NCI-H69 (cell line): ENCODE measurements around the gene CDKL2.
"Not testable (repeated sequence)": the region's sequence is repeated elsewhere in the genome, so short reads cannot be mapped to it uniquely, and the experiment has no call there.

ENCODE experiments used
- DNase-seq: peaks from one replicate; lab custom pipeline; 2025; lab: John Stamatoyannopoulos, UW

The CDKL2 gene

DNA sequence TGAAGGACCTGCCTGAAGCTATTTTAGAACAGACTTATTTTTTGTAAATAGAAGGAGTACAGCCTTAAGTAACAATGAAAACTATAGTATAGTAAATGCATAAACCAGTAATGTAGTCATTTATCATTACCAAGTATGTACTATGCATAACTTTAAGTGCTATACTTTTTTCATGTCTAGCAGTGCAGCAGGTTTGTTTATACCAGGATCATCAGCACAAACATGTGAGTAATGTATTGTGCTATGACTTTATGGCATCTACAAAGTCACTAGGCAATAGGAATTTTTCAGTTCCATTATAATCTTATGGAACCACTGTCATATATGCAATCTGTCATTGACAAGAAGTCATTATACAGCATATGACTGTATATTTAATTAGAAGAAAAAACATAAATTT, 77.9 kb downstream of the CDKL2 start:
- no peak for DNase-seq

DNA sequence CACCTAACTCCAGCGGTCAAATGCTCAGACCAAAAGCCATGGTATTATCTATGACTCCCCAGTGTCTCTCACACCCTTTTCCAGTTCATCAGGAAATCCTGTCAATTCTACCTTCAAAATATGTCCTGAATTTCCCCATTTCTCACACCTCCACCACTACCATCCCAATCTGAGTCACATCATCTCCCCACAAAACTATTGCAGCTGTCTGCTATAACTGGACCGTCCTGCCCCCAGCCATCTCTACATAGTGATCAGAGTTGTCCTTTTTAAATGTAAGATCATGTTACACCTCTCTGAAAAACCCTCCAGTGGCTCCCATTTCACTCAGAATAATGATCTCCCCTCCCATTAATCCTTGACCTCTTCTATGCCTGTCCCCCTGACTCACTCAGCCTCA, 81.3 kb downstream of the CDKL2 start:
- DNase-seq = no peak

DNA sequence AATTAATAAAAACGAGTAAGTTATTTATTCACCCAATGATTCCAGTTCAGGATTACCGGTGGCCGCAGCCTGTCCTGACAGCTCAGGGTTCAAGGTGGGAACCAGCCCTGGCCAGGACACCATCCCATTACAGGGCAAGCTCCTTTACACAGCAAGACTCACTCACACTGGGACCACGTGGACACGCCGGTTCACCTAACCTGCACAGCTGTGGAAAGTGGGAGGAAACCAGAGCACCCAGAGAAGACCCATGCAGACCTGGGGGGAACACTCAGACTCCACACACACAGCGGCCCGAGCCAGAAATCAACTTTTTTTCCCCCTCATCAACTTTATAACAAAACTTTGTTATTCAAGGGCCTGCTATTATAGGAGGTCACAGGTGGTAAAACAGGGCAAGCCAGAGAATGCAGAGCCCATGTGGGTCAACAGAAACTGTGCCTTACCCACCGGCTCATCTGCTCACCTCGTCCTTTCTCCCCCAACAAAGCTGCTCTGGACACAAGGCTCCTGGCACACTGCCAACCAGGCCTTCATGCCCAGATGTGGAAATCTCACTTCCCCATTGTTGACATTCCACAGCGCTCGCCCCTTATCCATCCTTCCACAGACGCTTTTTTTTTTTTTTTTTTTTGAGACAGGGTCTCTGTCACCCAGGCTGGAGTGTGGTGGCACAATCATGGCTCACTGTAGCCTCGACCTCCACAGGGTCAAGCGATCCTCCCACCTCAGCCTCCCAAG, 82.5 kb downstream of the CDKL2 start:
- peak; percentile 27 for DNase-seq

DNA sequence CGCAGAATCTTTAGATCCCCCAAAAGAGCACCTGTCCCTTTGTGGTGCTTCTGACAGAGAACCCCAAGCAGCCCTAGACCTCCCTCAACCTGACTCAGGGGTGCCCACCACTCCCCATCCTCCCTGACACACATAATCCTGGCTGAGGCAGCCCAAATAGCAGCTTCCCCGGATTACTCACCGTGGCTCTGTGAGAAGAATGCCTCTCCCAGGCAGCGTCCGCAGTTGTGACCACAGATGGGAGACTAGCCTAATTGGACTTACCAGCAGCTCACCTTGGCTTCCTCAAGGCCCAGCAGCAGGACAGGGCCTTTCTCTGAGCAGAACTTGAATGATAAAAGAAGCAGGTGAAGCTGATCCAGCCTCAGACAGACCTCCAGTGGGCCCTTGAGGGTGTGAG, 84.8 kb downstream of the CDKL2 start:
- DNase-seq = no peak

DNA sequence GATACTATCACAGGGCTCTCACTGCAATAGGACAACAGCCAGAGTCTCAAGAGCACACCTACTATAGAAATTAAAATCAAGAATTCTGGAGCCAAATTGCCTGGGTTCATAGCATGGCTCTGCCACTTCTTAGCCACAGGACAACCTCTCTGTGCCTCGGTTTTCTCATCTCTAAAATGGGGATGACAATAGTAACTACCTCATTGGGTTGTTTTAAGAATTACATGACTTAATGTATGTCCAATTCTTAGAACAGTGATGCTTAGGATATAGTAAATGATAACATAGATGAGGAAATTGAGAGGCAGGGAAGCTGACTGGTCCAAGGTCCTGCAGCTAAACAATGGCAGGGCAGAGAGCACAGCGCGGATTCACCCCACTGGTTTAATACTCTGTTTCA, 85.5 kb downstream of the CDKL2 start:
- DNase-seq = no peak

DNA sequence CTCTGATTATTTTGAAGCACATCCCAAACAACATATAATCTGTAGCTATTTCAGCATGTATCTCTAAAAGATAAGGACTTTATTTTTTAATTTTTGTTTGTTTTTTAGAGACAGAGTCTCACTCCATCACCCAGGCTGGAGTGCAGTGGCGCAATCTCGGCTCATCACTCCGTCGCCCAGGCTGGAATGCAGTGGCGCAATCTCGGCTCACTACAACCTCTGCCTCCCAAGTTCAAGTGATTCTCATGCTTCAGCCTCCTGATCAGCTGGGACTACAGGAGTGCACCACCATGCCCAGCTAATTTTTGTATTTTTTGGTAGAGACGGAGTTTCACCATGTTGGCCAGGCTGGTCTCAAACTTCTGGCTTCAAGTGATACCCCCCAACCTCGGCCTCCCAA, 86.1 kb downstream of the CDKL2 start:
- DNase-seq = not testable (repeated sequence)

DNA sequence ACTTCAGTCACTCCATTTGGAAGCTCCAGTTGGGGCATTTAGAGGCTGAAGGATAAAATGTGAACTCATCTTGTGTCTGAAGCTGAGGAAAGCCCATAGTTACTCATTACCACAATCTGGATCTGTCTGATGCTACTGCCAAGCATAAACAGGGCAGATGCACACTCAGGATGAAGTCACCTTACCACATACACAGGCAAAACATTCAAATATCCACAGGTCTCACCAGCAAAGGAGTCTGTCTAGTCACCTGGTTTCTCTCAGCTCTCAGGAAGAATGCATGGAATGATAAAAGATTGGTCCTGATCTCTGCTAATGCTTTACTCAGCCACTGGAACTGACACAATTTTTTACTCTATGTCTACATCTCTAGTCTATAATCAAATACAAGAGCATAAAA, 87.5 kb downstream of the CDKL2 start:
- no peak for DNase-seq

DNA sequence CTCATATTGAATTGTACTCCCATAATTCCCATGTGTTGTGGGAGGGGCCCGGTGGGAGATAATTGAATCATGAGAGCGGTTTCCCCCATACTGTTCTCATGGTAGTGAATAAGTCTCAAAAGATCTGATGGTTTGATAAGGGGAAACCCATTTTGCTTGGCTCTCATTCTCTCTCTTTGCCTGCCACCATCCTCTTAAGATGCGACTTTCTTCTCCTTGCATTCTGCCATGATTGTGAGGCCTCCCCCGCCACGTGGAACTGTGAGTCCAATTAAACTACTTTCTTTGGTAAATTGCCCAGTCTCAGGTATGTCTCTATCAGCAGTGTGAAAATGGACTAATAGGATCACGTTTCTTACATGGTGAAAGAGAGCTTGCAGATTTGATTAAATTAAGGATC, 93.0 kb downstream of the CDKL2 start:
- DNase-seq = not testable (repeated sequence)

DNA sequence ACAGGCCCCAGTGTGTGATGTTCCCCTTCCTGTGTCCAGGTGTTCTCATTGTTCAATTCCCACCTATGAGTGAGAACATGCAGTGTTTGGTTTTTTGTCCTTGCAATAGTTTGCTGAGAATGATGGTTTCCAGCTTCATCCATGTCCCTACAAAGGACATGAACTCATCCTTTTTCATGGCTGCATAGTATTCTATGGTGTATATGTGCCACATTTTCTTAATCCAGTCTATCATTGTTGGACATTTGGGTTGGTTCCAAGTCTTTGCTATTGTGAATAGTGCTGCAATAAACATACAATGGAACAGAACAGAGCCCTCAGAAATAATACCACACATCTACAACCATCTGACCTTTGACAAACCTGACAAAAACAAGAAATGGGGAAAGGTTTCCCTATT, 96.4 kb downstream of the CDKL2 start:
- DNase-seq = not testable (repeated sequence)

DNA sequence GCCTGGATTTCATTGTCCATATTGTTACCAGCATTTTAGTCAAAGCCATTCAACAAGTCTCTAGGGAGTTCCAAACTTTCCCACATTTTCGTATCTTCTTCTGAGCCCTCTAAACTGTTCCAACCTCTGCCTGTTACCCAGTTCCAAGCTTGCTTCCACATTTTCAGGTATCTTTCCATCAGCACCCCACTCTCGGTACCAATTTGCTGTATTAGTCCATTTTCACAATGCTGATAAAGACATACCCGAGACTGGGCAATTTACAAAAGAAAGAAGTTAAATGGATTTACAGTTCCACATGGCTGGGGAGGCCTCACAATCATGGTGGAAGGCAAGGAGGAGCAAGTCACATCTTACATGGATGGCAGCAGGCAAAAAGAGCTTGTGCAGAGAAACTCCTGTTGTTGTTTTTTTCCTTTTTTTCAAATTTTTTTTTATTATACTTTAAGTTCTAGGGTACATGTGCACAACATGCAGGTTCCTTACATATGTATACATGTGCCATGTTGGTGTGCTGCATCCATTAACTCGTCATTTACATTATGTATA, 96.9 kb downstream of the CDKL2 start:
- not testable (repeated sequence) for DNase-seq

DNA sequence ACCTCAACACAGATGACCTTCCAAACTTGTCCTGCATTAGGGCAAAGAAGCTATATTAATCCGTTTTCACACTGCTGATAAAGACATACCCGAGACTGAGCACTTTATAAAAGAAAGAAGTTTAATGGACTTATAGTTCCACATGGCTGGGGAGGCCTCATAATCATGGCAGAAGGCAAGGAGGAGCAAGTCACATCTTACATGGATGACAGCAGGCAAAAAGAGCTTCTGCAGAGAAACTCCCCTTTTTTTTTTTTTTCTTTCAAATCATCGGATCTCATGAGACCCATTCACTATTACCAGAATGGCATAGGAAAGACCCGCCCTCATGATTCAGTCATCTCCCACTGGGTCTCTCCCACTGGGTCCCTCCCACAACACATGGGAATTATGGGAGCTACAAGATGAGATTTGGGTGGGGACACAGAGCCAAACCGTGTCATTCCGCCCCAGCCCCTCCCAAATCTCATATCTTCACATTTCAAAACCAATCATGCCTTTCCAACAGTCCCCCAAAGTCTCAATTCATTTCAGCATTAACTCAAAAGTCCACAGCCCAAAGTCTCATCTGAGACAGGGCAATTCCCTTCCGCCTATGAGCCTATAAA, 98.7 kb downstream of the CDKL2 start:
- not testable (repeated sequence) for DNase-seq

DNA sequence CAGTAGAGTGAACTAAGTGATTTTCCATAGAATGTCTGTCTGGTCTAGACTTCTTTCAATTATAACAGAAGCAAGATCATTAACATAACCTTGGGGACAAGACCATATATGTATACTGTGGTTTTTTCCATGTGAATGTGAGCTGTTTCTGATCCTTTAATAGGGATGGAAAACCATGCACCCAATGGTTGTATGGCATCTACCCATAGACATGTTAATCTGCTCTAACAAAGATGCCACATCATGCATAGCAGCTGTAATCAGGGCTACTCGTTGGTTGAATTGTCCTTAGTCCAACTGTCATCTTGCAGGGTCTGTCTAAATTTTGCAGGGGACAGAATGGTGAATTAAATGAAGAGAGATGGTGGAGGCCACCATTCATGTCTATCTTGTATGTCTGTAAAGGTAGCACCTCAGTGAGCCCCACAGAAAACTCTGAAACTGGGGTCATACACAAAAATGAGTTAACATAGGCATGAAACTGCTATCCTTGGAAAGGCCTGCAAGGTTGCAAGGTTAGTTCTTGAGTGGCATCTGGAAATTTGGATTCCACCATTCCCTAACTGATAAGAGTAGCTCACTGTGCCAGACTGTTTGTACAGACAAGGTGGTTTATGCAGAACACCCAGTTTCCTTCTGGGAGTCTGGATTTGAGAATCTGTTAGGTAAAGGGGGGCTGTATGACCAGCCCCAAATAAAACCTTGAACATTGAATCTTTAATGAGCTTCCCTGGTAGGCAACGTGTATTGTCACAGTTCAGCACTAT, 99.6 kb downstream of the CDKL2 start:
- DNase-seq = no peak
